ENCODE results near the gene CARF. TPM values are rescaled to one million over a fixed set of nuclear protein-coding genes. Genes with fewer than 3 reads are reported as not detected.

Gene CARF
- total and polyA plus RNA-seq, 2 of the 13 experiments (the other 11 are each of a cell fraction or from before 2014, with no cell fraction given) = 3.0 to 5.4 TPM

DNA sequence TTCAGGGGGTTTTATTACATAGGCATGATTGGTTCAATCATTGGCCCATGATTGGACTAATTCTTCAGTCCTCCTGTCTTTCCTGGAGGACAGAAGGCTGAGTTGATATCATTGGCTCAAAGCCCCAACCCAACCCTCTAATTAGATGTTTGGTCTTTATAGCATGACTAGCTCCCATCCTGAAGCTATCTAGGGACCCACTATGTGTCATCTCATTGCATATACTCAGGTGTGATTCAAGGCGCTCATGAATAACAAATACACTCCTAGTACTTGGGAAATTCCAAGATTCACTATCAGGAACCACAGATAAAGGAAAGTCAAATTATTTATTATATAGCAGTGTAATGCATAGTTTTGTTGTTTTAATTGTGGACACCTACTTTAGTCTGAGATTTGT lies 77.7 kb downstream of the CARF start:
- WGBS (ENCODE audit: low lambda C conversion rate) = 82% methylated on average over 1 of the region's 1 CpG
- CTCF ChIA-PET (ENCODE audit: low intra/inter-chr PET ratio, low total read pairs) = no interaction called here
- Histone ChIP-seq H3K9me3 (ENCODE audit: low read length) (no peaks in the 10 kb centered on the region), H3K4me3 (replicated peaks in 1 of 3; ENCODE audit: insufficient read depth in 1 of 3, low read depth in 2 of 3, low read length in 3 of 3) (no peak overlapping the region), H3K79me2 (ENCODE audit: insufficient read depth, low read length) (no peaks in the 10 kb centered on the region), H3K27me3 (ENCODE audit: control insufficient read depth in 1 of 2, insufficient read depth in 2 of 2, low read length in 2 of 2) (no peaks in the 10 kb centered on the region), H3K4me1 (ENCODE audit: insufficient read depth, low read length) (no peaks in the 10 kb centered on the region), H4K20me1 (ENCODE audit: insufficient read depth, low read length) (no peaks in the 10 kb centered on the region), H3K36me3 (replicated peaks in 1 of 2; ENCODE audit: control insufficient read depth in 1 of 2, insufficient read depth in 2 of 2, low read length in 2 of 2) (no peaks in the 10 kb centered on the region), H2AFZ (ENCODE audit: low read length) (no peak overlapping the region), H3K27ac (ENCODE audit: extremely low read length, insufficient read depth, low read length) (no peak overlapping the region), H3K9ac (ENCODE audit: insufficient read depth, low read depth, low read length) (no peak overlapping the region), H3K4me2 (ENCODE audit: low read depth, low read length) (no peak overlapping the region)
- intact Hi-C loops (cut with micrococcal nuclease; ENCODE audit: unreplicated experiment) (no loop called here), in situ Hi-C loops (cut with HindIII; ENCODE audit: extremely low pct_ligation_motif_present, low pct_unique_long_range_greater_than_20kb) (no loop called here)
- POLR2A ChIA-PET = no interaction called here
- no TSS peak for BruUV-seq (replicated peaks)
- TF ChIP-seq, protein P1, sequence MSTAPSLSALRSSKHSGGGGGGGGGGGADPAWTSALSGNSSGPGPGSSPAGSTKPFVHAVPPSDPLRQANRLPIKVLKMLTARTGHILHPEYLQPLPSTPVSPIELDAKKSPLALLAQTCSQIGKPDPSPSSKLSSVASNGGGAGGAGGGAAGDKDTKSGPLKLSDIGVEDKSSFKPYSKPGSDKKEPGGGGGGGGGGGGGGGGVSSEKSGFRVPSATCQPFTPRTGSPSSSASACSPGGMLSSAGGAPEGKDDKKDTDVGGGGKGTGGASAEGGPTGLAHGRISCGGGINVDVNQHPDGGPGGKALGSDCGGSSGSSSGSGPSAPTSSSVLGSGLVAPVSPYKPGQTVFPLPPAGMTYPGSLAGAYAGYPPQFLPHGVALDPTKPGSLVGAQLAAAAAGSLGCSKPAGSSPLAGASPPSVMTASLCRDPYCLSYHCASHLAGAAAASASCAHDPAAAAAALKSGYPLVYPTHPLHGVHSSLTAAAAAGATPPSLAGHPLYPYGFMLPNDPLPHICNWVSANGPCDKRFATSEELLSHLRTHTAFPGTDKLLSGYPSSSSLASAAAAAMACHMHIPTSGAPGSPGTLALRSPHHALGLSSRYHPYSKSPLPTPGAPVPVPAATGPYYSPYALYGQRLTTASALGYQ (CRISPR knock-in tag; IDR thresholded peaks at IDR 0.05) = no peak
- TF ChIP-seq RORA (CRISPR knock-in tag; IDR thresholded peaks at IDR 0.05) (no peak), GABPB1 (CRISPR knock-in tag; IDR thresholded peaks at IDR 0.05) (no peak)
- FAIRE-seq (no peak), DNase-seq (ENCODE audit: low spot score) (no peak), ATAC-seq (no peak)

DNA sequence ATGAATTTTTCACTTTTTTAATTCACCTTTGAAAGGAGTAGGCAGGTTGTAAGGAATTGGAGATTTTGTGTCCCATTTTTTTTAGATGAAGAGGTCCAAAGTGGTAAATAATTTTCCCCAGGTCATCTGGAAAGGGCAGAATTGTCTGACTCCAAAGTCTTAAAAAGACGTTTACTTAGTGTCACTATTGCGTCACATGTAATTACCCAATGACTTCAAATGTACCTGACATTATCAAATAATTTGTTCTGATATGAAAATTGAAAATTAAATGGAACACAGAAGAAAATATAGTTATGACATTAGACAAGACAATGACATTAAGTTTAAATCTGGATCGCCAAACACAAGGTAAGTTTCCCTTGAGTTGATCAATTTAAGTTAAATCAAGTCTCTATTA lies 78.4 kb downstream of the CARF start:
- no peak overlapping the region for H3K4me3 ChIP-seq (replicated peaks in 1 of 3; ENCODE audit: insufficient read depth in 1 of 3, low read depth in 2 of 3, low read length in 3 of 3)
- H3K36me3 ChIP-seq (replicated peaks in 1 of 2; ENCODE audit: control insufficient read depth in 1 of 2, insufficient read depth in 2 of 2, low read length in 2 of 2) = no peaks in the 10 kb centered on the region
- no peaks in the 10 kb centered on the region for H3K79me2 ChIP-seq (ENCODE audit: insufficient read depth, low read length)
- CTCF ChIA-PET (ENCODE audit: low intra/inter-chr PET ratio, low total read pairs) = no interaction called here
- in situ Hi-C loops (cut with HindIII; ENCODE audit: extremely low pct_ligation_motif_present, low pct_unique_long_range_greater_than_20kb) (no loop called here), intact Hi-C loops (cut with micrococcal nuclease; ENCODE audit: unreplicated experiment) (no loop called here)
- H3K4me1 ChIP-seq (ENCODE audit: insufficient read depth, low read length) = no peaks in the 10 kb centered on the region
- no peaks in the 10 kb centered on the region for H3K27me3 ChIP-seq (ENCODE audit: control insufficient read depth in 1 of 2, insufficient read depth in 2 of 2, low read length in 2 of 2)
- ATAC-seq (no peak), DNase-seq (ENCODE audit: low spot score) (no peak), FAIRE-seq (no peak)
- no peak for TF ChIP-seq PAX8 (CRISPR knock-in tag; IDR thresholded peaks at IDR 0.05; ENCODE audit: borderline replicate concordance)
- no peak for TF ChIP-seq NCOR1 (IDR thresholded peaks at IDR 0.05; ENCODE audit: borderline replicate concordance, low read length)
- no peak for TF ChIP-seq ZNF839 (CRISPR knock-in tag; IDR thresholded peaks at IDR 0.05; ENCODE audit: borderline replicate concordance)
- peak; percentile 85 for TF ChIP-seq CEBPB (IDR thresholded peaks at IDR 0.05; ENCODE audit: borderline replicate concordance, low read depth, low read length)
- TF ChIP-seq ZNF777 (CRISPR knock-in tag; IDR thresholded peaks at IDR 0.05) = no peak
- TF ChIP-seq NFE2L1 (CRISPR knock-in tag; IDR thresholded peaks at IDR 0.05; ENCODE audit: borderline replicate concordance) = no peak
- TF ChIP-seq, protein P2, sequence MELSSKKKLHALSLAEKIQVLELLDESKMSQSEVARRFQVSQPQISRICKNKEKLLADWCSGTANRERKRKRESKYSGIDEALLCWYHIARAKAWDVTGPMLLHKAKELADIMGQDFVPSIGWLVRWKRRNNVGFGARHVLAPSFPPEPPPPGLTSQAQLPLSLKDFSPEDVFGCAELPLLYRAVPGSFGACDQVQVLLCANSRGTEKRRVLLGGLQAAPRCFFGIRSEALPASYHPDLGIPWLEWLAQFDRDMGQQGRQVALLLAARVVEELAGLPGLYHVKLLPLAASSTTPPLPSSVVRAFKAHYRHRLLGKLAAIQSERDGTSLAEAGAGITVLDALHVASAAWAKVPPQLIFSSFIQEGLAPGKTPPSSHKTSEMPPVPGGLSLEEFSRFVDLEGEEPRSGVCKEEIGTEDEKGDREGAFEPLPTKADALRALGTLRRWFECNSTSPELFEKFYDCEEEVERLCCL (CRISPR knock-in tag; IDR thresholded peaks at IDR 0.05; ENCODE audit: borderline replicate concordance) = no peak
- peak; percentile 30; the same call in 1 of the 2 replicates for TF ChIP-seq CEBPG (CRISPR knock-in tag; IDR thresholded peaks at IDR 0.05)
- no peak for TF ChIP-seq AHR (CRISPR knock-in tag; IDR thresholded peaks at IDR 0.05)
- TF ChIP-seq ZSCAN9 (CRISPR knock-in tag; IDR thresholded peaks at IDR 0.05; ENCODE audit: borderline replicate concordance) = no peak
- no peak overlapping the region for H3K9ac ChIP-seq (ENCODE audit: insufficient read depth, low read depth, low read length)
- H3K27ac ChIP-seq (ENCODE audit: extremely low read length, insufficient read depth, low read length) = no peak overlapping the region
- 60% methylated on average over 3 of the region's 3 CpGs for WGBS (ENCODE audit: low lambda C conversion rate)
- H2AFZ ChIP-seq (ENCODE audit: low read length) = no peak overlapping the region
- no peaks in the 10 kb centered on the region for H4K20me1 ChIP-seq (ENCODE audit: insufficient read depth, low read length)
- BruUV-seq (replicated peaks) = no TSS peak
- POLR2A ChIA-PET = no interaction called here
- H3K4me2 ChIP-seq (ENCODE audit: low read depth, low read length) = no peak overlapping the region
- no peaks in the 10 kb centered on the region for H3K9me3 ChIP-seq (ENCODE audit: low read length)

Data from HepG2 (cell line).